IMR-90 (cell line): ENCODE results near the gene TTLL9. TPM values are rescaled to one million over a fixed set of nuclear protein-coding genes. Genes with fewer than 3 reads are reported as not detected.

Experiments used
- ATAC-seq: fragments of 200-7000 bp; cut with Tn5 transposase; 2 replicates; pipeline ENCODE4 v1.9.1; 2020; ENCODE audit warnings: low read depth, mild to moderate bottlenecking, moderate library complexity
- BruUV-seq: library from RNA; stranded (reverse); fragments of 400-500 nt; replicated peaks from 2 replicates; lab custom pipeline; 2021; lab: Mats Ljungman, UMichigan
- CTCF ChIA-PET: fragments of 300-600 bp; formaldehyde crosslinking; extraction: SDS; loops from one replicate; lab custom pipeline; 2021; ENCODE audit warnings: antibody characterized with exemption; lab: Yijun Ruan, JAX
- POLR2A ChIA-PET: fragments of 300-600 bp; sonication (Branson Sonifier 250); formaldehyde crosslinking; loops from one replicate; lab custom pipeline; 2022; ENCODE audit warnings: antibody characterized with exemption; ENCODE audit not compliant: unreplicated experiment; lab: Charles Lee
- DNase-seq: peaks from one replicate; pipeline ENCODE4 v3.0.0; 2013
- H2AFZ ChIP-seq: replicated peaks from 2 replicates; pipeline ENCODE3; 2013; ENCODE audit warnings: low read length, mild to moderate bottlenecking; ENCODE audit not compliant: poor library complexity
- H2AK5ac ChIP-seq: 2 replicates; pipeline ENCODE4 v1.6.1; 2013; ENCODE audit warnings: low read depth, low read length, inconsistent platforms
- H2AK9ac ChIP-seq: replicated peaks from 2 replicates; pipeline ENCODE3; 2013; ENCODE audit warnings: mild to moderate bottlenecking, low read depth, low read length, moderate library complexity; ENCODE audit not compliant: poor library complexity
- H2BK120ac ChIP-seq: 2 replicates; pipeline ENCODE4 v1.6.1; 2013; ENCODE audit warnings: low read depth, low read length, inconsistent platforms
- H2BK15ac ChIP-seq: 3 replicates; pipeline ENCODE4 v1.6.1; 2013; ENCODE audit warnings: low read depth, low read length, inconsistent platforms
- H2BK20ac ChIP-seq: 2 replicates; pipeline ENCODE4 v1.6.1; 2013; ENCODE audit warnings: low read depth, mild to moderate bottlenecking, inconsistent platforms, low read length, moderate library complexity
- H2BK5ac ChIP-seq: 2 replicates; pipeline ENCODE4 v1.6.1; 2013; ENCODE audit warnings: mild to moderate bottlenecking, low read depth, low read length, inconsistent platforms; ENCODE audit not compliant: poor library complexity, severe bottlenecking
- H3K14ac ChIP-seq: replicated peaks from 2 replicates; pipeline ENCODE4 v1.6.1; 2013; ENCODE audit warnings: low read depth, low read length, inconsistent platforms
- H3K18ac ChIP-seq: 2 replicates; pipeline ENCODE4 v1.6.1; 2013; ENCODE audit warnings: low read depth, low read length, control low read depth
- H3K23ac ChIP-seq: 2 replicates; pipeline ENCODE4 v1.6.1; 2013; ENCODE audit warnings: low read depth, low read length, inconsistent platforms
- H3K27ac ChIP-seq: 2 replicates; pipeline ENCODE4 v1.5.1; 2013; ENCODE audit warnings: mild to moderate bottlenecking, control low read depth, low read length; ENCODE audit not compliant: insufficient read depth
- H3K27me3 ChIP-seq: 2 replicates; pipeline ENCODE4 v1.6.1; 2013; ENCODE audit warnings: low read length; ENCODE audit not compliant: control insufficient read depth, insufficient read depth
- H3K36me3 ChIP-seq: 2 replicates; pipeline ENCODE4 v1.6.1; 2013; ENCODE audit warnings: low read length, mixed read lengths; ENCODE audit not compliant: control insufficient read depth, insufficient read depth
- H3K4ac ChIP-seq: 2 replicates; pipeline ENCODE4 v1.6.1; 2013; ENCODE audit warnings: low read depth, low read length, inconsistent platforms
- H3K4me1 ChIP-seq: 2 replicates; pipeline ENCODE4 v1.6.1; 2013; ENCODE audit warnings: low read length, mixed read lengths; ENCODE audit not compliant: control insufficient read depth, insufficient read depth
- H3K4me2 ChIP-seq: 2 replicates; pipeline ENCODE4 v1.6.1; 2013; ENCODE audit warnings: low read depth, mild to moderate bottlenecking, control low read depth, low read length, moderate library complexity
- H3K4me3 ChIP-seq: 2 replicates; pipeline ENCODE4 v1.5.1; 2013; ENCODE audit warnings: low read depth, mild to moderate bottlenecking, control low read depth, low read length, moderate library complexity; ENCODE audit not compliant: insufficient read depth
- H3K56ac ChIP-seq: 2 replicates; pipeline ENCODE4 v1.6.1; 2013; ENCODE audit warnings: low read length, inconsistent platforms; ENCODE audit not compliant: insufficient read depth; ENCODE audit errors: extremely low read depth
- H3K79me1 ChIP-seq, 2 experiments: 2 replicates each; pipeline ENCODE4 v1.6.1; 2013; ENCODE audit warnings: low read length in 2 of 2, inconsistent platforms in 1 of 2, low read depth in 1 of 2
- H3K9ac ChIP-seq: 2 replicates; pipeline ENCODE4 v1.6.1; 2013; ENCODE audit warnings: low read depth, low read length, control low read depth
- H3K9me1 ChIP-seq: 2 replicates; pipeline ENCODE4 v1.6.1; 2013; ENCODE audit warnings: low read length, inconsistent platforms; ENCODE audit not compliant: insufficient read depth
- H3K9me3 ChIP-seq: 2 replicates; pipeline ENCODE4 v1.6.1; 2013; ENCODE audit warnings: low read length; ENCODE audit not compliant: control insufficient read depth, insufficient read depth
- H4K20me1 ChIP-seq: 2 replicates; pipeline ENCODE4 v1.6.1; 2013; ENCODE audit warnings: low read length, inconsistent platforms; ENCODE audit not compliant: insufficient read depth
- H4K5ac ChIP-seq: 2 replicates; pipeline ENCODE4 v1.6.1; 2013; ENCODE audit warnings: mild to moderate bottlenecking, low read depth, low read length, control low read depth
- H4K8ac ChIP-seq, 2 experiments: 2 replicates each; pipeline ENCODE4 v1.6.1; 2013; ENCODE audit warnings: low read depth in 2 of 2, low read length in 2 of 2, control low read depth in 1 of 2, inconsistent platforms in 1 of 2
- H4K91ac ChIP-seq: 2 replicates; pipeline ENCODE4 v1.6.1; 2013; ENCODE audit warnings: low read depth, low read length, inconsistent platforms; ENCODE audit not compliant: insufficient read depth
- BHLHE40 ChIP-seq: fragments of 150-350 bp; IDR thresholded peaks from 2 replicates; pipeline ENCODE4 v1.6.1; 2016; ENCODE audit warnings: mild to moderate bottlenecking, low read depth, low read length
- CEBPB ChIP-seq: IDR thresholded peaks from 2 replicates; pipeline ENCODE4 v1.6.1; 2012; ENCODE audit warnings: low read depth, low read length, improper control_type of control experiment
- CHD1 ChIP-seq: IDR thresholded peaks from 2 replicates; pipeline ENCODE4 v1.6.1; 2012; ENCODE audit warnings: low read depth, low read length, improper control_type of control experiment
- ELK1 ChIP-seq: fragments of 150-350 bp; IDR thresholded peaks from 2 replicates; pipeline ENCODE4 v1.6.1; 2016; ENCODE audit warnings: low read depth, mild to moderate bottlenecking, low read length, moderate library complexity, borderline replicate concordance
- FOS ChIP-seq: fragments of 150-350 bp; IDR thresholded peaks from 2 replicates; pipeline ENCODE4 v1.6.1; 2016; ENCODE audit warnings: low read depth, low read length
- MAFK ChIP-seq: IDR thresholded peaks from 2 replicates; pipeline ENCODE4 v1.6.1; 2012; ENCODE audit warnings: low read depth, low read length, improper control_type of control experiment
- MAZ ChIP-seq: IDR thresholded peaks from 2 replicates; pipeline ENCODE4 v1.6.1; 2012; ENCODE audit warnings: low read depth, mild to moderate bottlenecking, low read length, improper control_type of control experiment, moderate library complexity, borderline replicate concordance
- MXI1 ChIP-seq: IDR thresholded peaks from 2 replicates; pipeline ENCODE4 v1.6.1; 2012; ENCODE audit warnings: low read depth, mild to moderate bottlenecking, low read length, moderate library complexity, borderline replicate concordance
- NFE2L2 ChIP-seq: fragments of 150-350 bp; IDR thresholded peaks from 2 replicates; pipeline ENCODE4 v1.6.1; 2016; ENCODE audit warnings: low read depth, mild to moderate bottlenecking, low read length
- RAD21 ChIP-seq: IDR thresholded peaks from 2 replicates; pipeline ENCODE4 v1.6.1; 2012; ENCODE audit warnings: low read length, improper control_type of control experiment
- RCOR1 ChIP-seq: IDR thresholded peaks from 2 replicates; pipeline ENCODE4 v1.6.1; 2012; ENCODE audit warnings: mild to moderate bottlenecking, low read length, improper control_type of control experiment; ENCODE audit not compliant: insufficient replicate concordance
- RFX5 ChIP-seq: IDR thresholded peaks from 2 replicates; pipeline ENCODE4 v1.8.0; 2012; ENCODE audit warnings: low read depth, mild to moderate bottlenecking, low read length, moderate library complexity
- SMC3 ChIP-seq: fragments of 150-350 bp; IDR thresholded peaks from 2 replicates; pipeline ENCODE4 v1.6.1; 2016; ENCODE audit warnings: low read depth, mild to moderate bottlenecking, antibody characterized with exemption, low read length, moderate library complexity
- WGBS, 2 experiments: methylation state at CpG; one replicate each; pipeline versions ENCODE4 v1.1.5 to v1.1.7; 2013; ENCODE audit warnings: missing lambda C conversion rate in 2 of 2; ENCODE audit not compliant: insufficient read length in 1 of 2; ENCODE audit errors: extremely low coverage in 2 of 2; 5-methylcytosine and 5-hydroxymethylcytosine counted together
- dilution Hi-C: fragments of 300-500 bp; cut with HindIII; formaldehyde crosslinking; loops from one replicate; pipeline ENCODE4 v1.14.3; 2018; ENCODE audit warnings: low sequenced_read_pairs; ENCODE audit not compliant: unreplicated experiment
- in situ Hi-C: fragments of 300-500 bp; cut with MboI; formaldehyde crosslinking; loops from 3 replicates; pipeline ENCODE4 v1.14.3; 2019; ENCODE audit warnings: low sequenced_read_pairs, inconsistent platforms, mixed read lengths
- intact Hi-C: fragments of 100-400 bp; cut with micrococcal nuclease; formaldehyde crosslinking; loops from 2 replicates; pipeline ENCODE4 v1.10.0; 2022
- polyA plus RNA-seq, 3 experiments: library from polyadenylated mRNA; depleted of rRNA; stranded (reverse); fragments of >200 nt; gene quantifications; 2 replicates each; pipeline ENCODE4 v1.2.3, GENCODE V29; 2012; ENCODE audit warnings: low replicate concordance in 1 of 3
- total RNA-seq: library from RNA; depleted of rRNA; stranded (reverse); fragments of >200 nt; gene quantifications from 2 replicates; pipeline ENCODE4 v1.2.3, GENCODE V29; 2012
- TF ChIP-seq, protein P1 (sequence below): fragments of 150-350 bp; IDR thresholded peaks from 2 replicates; pipeline ENCODE4 v1.6.1; 2017; ENCODE audit warnings: mild to moderate bottlenecking, antibody characterized with exemption, low read length, low read depth

TTLL9 gene
- total and polyA plus RNA-seq, 2 of the 4 experiments (the other 2 are of a cell fraction), result not detected

DNA sequence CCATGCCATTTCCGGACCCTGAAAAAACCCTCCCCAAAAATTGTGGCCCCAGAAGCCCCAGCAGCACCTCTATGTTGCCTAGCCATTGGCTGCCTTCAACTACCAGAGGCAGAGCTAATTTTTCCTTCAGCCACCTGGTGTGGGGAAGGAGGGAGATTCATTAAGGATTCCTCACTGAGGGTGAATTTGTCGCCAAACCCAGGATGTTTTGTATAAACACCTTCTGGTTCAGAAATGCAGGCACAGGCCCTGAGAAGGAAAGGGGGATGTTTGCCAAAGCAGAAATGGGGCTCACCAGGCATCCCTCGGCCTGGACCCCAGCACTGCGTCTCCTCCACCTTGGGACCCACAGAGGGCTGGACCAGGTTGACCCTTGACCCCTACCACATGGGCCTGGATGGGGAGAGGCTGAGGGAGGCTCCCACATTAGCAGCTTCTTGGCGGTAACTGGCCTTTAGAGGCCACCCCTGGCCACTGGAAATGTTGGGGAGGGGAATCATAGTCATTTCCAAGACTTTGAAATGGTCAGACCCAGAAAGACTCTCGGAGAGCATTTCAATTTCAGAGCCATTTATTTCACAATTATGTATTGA lies 83.2 kb downstream of the TTLL9 start:
- no peak for TF ChIP-seq BHLHE40
- no peak for TF ChIP-seq RAD21
- TF ChIP-seq NFE2L2, result no peak
- TF ChIP-seq SMC3, result no peak
- TF ChIP-seq RFX5, result no peak
- TF ChIP-seq MXI1, result no peak
- no peak for TF ChIP-seq FOS
- TF ChIP-seq RCOR1, result no peak
- TF ChIP-seq, protein P1, sequence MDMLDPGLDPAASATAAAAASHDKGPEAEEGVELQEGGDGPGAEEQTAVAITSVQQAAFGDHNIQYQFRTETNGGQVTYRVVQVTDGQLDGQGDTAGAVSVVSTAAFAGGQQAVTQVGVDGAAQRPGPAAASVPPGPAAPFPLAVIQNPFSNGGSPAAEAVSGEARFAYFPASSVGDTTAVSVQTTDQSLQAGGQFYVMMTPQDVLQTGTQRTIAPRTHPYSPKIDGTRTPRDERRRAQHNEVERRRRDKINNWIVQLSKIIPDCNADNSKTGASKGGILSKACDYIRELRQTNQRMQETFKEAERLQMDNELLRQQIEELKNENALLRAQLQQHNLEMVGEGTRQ, result no peak
- no peak for TF ChIP-seq ELK1
- TF ChIP-seq CHD1, result no peak
- TF ChIP-seq MAFK, result no peak
- no peak for TF ChIP-seq CEBPB
- TF ChIP-seq MAZ, result no peak
- Histone ChIP-seq H3K4me3 (no peak overlapping the region), H2BK5ac (no peak overlapping the region), H2AFZ (no peak overlapping the region), H3K4ac (no peak overlapping the region), H4K91ac (no peak overlapping the region), H3K9me3 (no peaks in the 10 kb centered on the region), H2BK20ac (no peak overlapping the region), H3K56ac (no peak overlapping the region), H3K27me3 (peaks cover 12% of the 10 kb centered on the region), H2BK120ac (no peak overlapping the region), H3K23ac (no peak overlapping the region), H4K20me1 (no peaks in the 10 kb centered on the region; the same call in 1 of the 2 replicates), H2BK15ac (no peak overlapping the region), H2AK9ac (no peak overlapping the region), H4K8ac (no peak overlapping the region), H3K9me1 (no peaks in the 10 kb centered on the region), H2AK5ac (no peak overlapping the region), H3K18ac (no peak overlapping the region), H3K27ac (no peak overlapping the region), H3K14ac (no peak overlapping the region), H3K4me2 (no peak overlapping the region), H3K4me1 (peaks cover 6% of the 10 kb centered on the region), H3K79me1 (peaks cover 16 to 24% of the 10 kb centered on the region in 2 experiments), H3K9ac (no peak overlapping the region), H3K36me3 (peaks cover 5% of the 10 kb centered on the region; the same call in 1 of the 2 replicates), H4K5ac (no peak overlapping the region)
- intact Hi-C loops, result loop anchor here (2.0 kb wide), 1 partner anchor 101 kb away; no protein-coding TSS in a partner anchor
- dilution Hi-C loops, result no loop called here
- no peak for ATAC-seq
- DNase-seq, result no peak
- WGBS, 2 experiments, result no CpG with 5 or more reads among the region's 6 CpGs
- in situ Hi-C loops, result loop anchor here (10.0 kb wide), 2 partner anchors 99 to 129 kb away; no protein-coding TSS in a partner anchor
- ChIA-PET POLR2A (no interaction called here), CTCF (interaction anchor here (1.2 kb wide), 1 partner anchor 98 kb away, joined by 3 read pairs; no protein-coding TSS in a partner anchor)
- no TSS peak for BruUV-seq
